Activated naive CD4-positive, alpha-beta T cell (primary cell): Measurements from ENCODE around the gene TRIM7.
"Not testable (repeated sequence)": the region's sequence is repeated elsewhere in the genome, so short reads cannot be mapped to it uniquely, and the experiment has no call there.

ENCODE experiments used
- DNase-seq, 4 experiments: peaks; one replicate each; lab custom pipeline; 2025; lab: John Stamatoyannopoulos, UW

Gene TRIM7

DNA sequence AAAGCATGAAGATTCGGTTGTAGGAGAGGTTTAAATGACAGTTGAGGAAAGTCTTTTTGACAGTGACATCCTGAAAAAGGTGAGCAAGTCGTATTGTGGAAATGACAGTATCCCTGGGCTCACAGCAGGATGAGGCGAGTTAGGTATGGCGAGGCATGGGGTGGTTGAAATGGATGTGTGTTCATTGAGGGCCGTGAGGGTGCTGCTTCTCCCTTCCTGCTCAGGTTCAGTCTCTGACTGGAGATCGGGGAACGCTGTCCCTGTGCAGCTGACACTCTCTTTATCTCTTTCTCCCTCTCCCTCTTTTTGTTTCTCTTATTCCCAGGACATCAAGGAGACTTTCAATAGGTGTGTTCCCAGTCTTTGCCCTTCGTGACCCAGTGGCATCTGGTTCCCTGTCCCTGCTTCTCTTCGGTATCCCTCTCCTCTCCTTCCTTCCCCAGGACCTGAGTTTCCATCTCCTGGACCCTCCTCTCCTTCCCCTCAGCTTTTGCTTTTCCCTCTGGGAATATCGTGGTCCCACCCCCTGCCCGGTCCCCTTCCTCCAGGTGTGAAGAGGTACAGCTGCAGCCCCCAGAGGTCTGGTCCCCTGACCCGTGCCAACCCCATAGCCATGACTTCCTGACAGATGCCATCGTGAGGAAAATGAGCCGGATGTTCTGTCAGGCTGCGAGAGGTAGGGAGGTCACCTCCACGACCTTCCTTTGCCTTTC is 28.2 kb upstream of the TRIM7 start:
- DNase-seq, result no peak

DNA sequence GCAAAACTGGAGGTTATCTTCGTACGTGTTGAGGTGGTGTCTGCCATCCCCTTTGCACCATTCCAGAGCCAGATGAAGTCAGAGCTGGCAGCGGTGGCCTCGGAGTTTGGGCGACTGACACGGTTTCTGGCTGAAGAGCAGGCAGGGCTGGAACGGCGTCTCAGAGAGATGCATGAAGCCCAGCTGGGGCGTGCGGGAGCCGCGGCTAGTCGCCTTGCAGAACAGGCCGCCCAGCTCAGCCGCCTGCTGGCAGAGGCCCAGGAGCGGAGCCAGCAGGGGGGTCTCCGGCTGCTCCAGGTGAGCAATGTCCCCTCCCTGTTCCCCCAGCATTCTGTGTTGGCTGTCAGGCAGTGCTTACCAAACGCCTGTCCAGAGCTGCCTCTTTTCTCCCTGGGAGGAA is 27.6 kb upstream of the TRIM7 start:
- no peak for DNase-seq

GRCh38 chr5:181231432-181231831 is 26.4 kb upstream of the TRIM7 start:
- DNase-seq, result no peak

DNA sequence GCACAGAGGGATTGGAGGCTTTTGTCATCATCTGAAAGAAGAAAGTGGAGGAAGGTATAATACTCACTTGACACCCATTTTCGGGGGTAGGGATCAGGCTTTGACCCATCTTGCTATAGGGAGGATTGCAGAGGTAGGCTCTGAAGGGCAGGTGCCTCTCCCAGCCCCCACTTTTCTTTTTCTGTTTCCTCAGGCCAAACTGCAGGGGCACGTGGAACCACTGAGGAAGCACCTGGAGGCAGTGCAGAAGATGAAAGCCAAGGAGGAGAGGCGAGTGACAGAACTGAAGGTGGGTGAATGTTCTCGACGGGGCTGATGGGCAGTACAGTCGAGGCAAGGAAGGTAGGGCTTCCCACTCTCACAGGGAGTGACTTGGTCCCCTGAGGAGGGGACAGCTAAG is 25.6 kb upstream of the TRIM7 start:
- DNase-seq, result no peak

DNA sequence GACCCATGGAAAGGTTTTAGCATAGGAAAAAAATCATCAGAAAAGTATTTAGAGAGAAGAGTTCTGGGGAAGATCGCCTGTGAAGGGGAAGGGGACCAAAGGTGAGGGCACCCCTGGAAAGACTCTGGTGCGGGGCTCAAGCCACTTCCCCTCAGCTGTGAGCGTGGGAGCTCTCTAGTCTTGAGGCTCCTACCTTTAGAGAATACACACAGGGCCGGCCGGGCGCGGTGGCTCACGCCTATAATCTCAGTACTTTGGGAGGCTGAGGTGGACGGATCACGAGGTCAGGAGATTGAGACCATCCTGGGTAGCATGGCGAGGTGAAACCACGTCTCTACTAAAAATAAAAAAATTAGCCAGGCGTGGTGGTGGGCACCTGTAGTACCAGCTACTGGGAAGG is 25.0 kb upstream of the TRIM7 start:
- DNase-seq, result no peak

DNA sequence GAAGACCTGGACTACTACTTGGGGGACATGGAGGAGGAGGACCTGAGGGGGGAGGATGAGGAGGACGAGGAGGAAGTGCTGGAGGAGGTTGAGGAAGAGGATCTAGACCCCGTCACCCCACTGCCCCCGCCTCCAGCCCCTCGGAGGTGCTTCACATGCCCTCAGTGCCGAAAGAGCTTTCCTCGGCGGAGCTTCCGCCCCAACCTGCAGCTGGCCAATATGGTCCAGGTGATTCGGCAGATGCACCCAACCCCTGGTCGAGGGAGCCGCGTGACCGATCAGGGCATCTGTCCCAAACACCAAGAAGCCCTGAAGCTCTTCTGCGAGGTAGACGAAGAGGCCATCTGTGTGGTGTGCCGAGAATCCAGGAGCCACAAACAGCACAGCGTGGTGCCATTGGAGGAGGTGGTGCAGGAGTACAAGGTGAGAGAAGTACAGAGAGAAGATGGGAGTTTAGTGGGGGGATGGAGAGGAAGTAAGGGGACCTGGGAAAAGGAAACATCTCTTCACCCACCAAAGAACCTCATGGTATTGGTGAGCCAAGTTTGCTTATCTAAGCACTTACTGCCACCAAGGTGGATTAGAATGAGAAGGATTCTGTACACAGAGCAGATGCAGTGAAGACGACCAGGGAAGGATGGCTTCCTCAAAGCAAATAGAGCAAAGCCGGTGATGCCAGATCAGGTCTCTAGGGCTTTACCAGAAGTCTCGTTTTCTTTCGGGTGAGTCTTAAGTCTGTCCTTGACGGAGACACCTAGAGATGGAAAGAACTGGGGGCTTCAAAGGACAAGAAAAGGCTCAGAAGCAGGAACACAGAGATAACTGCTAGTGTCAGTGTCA is 19.6 kb upstream of the TRIM7 start:
- no peak for DNase-seq

DNA sequence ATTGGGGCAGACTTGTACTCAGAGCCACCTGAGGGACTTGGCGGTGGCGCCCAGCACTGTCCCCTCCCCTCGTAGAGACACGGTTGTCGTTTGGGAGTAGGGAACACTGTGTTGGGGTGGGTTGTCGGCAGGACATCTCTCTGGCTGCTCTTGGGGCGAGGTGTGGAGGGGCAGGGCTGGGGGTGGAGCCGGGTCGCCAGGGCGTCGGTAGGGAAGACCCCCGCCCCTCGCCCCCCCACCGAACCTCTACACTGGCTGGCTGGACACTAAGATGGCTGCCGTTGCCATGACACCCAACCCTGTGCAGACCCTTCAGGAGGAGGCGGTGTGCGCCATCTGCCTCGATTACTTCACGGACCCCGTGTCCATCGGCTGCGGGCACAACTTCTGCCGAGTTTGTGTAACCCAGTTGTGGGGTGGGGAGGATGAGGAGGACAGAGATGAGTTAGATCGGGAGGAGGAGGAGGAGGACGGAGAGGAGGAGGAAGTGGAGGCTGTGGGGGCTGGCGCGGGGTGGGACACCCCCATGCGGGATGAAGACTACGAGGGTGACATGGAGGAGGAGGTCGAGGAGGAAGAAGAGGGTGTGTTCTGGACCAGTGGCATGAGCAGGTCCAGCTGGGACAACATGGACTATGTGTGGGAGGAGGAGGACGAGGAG is 18.9 kb upstream of the TRIM7 start:
- no peak for DNase-seq

DNA sequence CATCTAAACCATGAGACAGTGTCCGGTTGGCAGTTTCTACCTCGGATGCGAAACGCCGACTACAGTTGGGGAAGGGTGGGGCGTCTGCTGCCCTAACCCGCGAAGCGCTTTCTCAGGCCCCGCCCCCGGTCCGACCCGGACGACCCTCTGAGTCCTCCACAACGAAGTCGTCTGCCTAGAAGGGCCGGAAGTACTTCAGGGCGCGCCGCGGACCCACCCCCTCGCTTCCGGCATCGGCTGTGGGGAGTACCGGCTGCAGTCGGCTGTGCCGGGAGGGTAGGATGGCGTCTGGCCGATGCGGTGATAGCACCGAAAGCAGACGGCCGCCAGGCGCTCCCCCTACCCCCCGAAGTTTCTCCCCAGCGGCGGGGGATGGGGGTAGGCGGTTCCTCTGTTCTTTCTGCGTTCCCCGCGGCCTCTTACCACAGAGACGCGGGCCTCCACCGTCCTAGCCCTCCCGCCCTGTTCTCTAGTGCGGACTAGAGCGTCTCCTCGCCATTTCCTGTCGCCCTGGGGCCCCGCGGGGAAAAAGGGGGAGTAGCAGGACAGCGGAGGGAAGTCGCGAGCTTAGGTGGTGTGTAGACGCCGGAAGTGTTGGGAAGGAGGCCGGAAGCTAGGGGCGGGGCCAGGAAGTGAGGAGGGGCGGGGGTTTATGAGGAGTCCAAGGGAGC is 18.2 kb upstream of the TRIM7 start, which contains the start of gene TRIM41:
Gene TRIM41 (plus strand): TSS at position 224 of the 671 bp plus-strand sequence. CDS start 719 bp downstream, outside the sequence.
- no peak for DNase-seq

- DNase-seq, result no peak
Observed at GRCh38 chr5:181222630-181223057, 17.6 kb upstream of the TRIM7 start.

DNA sequence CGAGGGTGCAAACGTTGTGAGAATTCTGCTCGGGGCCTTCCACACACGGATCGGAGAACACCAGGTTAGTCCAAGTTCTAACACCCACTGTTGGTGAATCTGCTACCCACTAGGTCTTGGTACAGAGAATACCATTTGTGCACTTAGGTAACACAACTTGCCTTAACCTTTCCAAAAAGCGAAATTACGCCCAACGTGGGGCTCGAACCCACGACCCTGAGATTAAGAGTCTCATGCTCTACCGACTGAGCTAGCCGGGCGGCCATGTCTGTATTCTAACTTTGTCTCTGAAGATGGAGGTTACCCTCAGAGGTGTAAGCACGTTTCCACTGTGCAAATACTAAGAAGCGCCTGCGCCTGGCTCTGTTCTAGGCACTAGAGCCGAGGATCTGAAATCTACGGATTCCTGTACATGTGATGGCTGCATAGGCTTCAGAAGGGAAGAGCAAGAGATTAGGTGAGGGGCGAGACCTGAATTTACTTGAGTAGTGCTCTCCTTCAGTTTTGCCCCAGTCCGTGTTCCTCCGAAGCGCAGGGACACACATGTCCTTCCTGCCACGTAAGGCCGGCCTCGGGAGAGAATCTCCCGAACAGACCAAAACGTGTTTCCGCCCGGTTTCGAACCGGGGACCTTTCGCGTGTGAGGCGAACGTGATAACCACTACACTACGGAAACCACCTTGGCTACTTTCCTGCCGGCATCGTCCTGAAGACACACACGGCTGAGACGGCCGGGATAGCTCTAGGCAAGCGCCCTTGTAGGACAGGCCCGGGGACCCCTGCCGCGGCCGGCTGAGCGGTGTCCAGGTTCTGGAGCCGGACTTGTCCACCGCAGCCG is 17.0 kb upstream of the TRIM7 start:
- no peak for DNase-seq

DNA sequence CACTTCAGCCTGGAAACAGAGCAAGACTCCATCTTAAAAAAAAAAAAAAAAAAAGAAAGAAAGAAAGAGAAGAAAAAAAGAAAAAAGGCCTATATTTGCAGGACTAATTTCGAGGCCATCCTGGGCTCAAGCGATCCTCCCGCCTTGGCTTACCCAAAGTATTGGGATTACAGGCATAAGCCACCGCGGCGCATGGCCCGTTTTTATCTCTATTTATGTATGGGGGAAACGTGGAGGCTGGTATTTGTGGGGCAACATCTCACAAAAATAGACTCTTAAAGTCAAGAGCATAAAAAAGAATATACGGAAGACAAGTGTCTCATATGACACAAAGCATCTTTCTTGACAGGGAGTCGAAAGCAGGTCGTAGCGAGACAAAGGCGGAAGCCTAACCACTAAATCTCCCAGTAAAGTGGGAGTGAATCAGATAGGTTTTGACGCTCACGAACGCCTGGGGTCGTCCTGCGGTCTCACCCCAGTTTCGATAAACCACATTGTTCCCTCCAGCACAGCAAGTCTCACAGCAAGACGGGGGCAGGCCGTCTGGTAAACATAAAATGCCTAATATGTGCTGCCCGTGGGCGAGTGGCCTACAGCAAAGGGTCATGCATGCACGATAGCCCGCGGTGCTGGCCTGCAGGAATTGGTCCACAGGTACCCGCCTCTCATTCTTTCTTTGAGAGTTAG is 16.3 kb upstream of the TRIM7 start:
- DNase-seq, result no peak

DNA sequence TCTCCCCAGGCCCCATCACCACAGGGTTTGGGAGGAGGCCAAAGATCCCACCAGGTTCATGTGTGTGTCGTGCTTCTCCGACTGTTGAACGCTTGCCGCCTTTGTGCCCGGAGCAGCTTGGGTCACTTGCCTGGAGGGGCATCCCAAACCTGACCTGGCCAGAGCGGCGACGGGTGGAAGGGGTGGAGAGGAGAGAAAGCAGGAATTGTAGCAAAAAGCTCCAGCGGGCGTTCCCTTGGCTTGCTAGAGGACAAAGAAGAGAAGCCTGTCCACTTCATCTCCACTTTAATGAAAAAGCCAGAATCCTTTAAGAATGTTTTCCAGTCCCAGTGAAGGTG is 15.2 kb upstream of the TRIM7 start:
- DNase-seq, result no peak

DNA sequence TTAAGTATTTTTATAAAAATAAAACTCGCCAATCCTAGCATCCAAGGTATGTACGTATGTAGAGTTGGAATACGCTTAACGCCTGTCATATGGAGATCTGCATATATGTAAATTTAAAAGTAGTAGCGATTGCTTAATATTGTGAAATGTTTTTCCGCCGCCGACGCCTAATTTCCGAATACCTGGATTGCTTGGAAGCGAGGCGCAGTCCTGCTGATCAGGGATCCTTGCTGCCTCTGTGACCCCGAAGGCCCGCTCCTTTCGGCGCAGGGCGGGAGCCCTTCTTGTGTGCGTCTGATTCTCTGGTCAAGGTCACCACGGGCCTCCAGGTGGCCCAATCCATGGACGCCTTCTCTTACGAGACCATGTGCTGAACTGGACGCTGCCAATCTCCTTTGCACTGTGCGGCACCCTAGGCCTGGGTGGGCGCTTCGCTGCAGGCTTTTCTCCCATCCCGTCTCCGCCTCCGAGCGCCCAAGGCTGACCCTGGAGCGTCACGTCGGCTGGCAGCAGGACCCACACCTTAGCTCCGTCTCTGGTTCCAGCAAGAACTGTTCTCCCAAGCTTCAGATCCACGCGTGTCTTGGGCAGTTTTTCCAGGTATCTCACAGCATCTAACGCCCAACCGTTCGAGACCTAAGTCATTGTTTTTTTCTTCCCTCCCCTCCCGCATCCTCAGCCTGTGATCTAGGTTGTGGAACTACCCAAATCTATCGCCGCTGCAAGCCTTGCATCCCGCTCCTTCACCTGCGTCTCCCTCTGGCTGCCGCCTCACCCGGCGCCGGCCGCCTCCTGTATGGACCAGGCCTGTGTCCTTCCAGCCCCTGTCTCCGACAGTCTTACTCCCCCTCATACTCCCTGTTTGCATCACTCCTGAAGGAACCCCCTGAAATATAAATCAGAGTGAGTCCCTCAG is 14.5 kb upstream of the TRIM7 start:
- no peak for DNase-seq

DNA sequence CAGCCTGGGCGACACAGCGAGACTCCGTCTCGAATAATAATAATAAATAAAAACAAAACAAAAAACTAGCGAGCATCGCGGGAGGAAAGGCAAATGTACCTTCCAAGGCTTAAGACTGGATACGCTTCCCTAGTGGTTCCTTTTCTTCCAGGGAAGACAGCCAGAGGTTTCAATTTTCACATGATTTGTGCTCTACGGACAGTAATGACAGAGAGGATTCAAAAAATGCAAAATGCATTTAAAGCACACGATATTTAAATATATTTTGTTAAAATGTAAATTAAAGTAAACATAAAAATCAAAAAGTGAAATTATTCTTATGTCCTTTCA is 13.8 kb upstream of the TRIM7 start:
- DNase-seq, result no peak

DNA sequence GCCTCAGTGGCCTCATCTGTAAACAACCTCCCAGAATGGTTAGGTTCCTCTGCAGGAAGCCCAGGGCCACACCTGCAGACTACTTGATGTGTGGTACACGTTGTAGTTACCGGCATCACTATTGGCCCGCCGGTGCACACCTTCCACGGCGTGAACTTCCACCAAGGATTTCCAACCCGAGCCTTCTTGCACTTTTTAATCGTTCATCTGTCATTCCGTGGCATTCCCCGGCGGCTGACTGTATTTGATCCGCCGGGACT is 12.7 kb upstream of the TRIM7 start:
- no peak for DNase-seq

DNA sequence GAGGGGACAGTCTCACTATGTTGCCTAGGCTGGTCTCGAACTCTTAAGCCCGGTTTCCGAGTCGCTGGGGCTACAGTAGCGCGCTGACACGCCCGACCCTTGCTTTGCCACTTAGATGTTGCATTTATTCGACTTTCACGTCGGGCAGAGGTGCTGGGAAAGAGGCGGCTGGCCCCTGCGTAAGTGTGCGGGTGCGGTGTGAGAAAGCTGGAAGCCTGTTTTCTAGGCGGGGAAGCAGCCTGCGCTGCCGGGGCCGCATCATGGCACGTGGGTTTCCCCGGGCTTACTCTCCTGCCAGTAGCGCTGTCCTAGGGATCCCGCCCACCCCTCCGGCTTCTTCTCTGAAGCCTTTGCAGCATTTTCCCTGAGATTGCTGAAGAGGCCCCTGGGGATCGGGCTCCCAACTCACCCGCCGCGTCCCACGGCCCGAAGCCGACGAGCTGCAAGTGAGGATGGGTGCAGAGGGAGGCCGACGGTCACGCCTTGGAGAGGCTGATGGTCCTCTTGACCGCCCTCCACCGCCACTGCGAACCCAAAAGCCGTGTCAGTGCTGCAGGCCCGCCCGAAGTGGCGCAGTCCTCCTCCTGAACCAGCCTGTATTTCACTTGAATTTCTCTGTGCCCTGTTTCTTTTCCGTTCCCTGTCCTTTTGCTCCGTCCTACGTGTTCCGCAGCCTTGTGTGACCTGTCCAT is 12.3 kb upstream of the TRIM7 start:
- no peak for DNase-seq

- no peak for DNase-seq
Observed at GRCh38 chr5:181215997-181216989, 11.3 kb upstream of the TRIM7 start.

GRCh38 chr5:181214249-181214648 is 9.3 kb upstream of the TRIM7 start:
- DNase-seq, result not testable (repeated sequence)
